Endothelial cell of umbilical vein (primary cell): Measurements from ENCODE around the gene IQCE. TPM values are rescaled to one million over a fixed set of nuclear protein-coding genes. Genes with fewer than 3 reads are reported as not detected.

Experiments used
- BruUV-seq: library from RNA; stranded (reverse); fragments of 400-500 nt; replicated peaks from 2 replicates; lab custom pipeline; 2021; lab: Mats Ljungman, UMichigan
- CTCF ChIA-PET: fragments of 300-600, 350-600 bp; sonication (Branson Sonifier 250); formaldehyde crosslinking; loops from one replicate; lab custom pipeline; 2021; ENCODE audit warnings: antibody characterized with exemption, inconsistent platforms; lab: Charles Lee
- POLR2A ChIA-PET: fragments of 300-600, 350-600 bp; sonication (Branson Sonifier 250); formaldehyde crosslinking; loops from one replicate; lab custom pipeline; 2021; ENCODE audit warnings: antibody characterized with exemption, inconsistent platforms; lab: Charles Lee
- DNase-seq: peaks from one replicate; pipeline ENCODE4 v3.0.0-alpha.2; 2011; ENCODE audit warnings: low read depth, low spot score
- FAIRE-seq: peaks from 2 replicates; lab custom pipeline; 2011; peaks lifted over from hg19 to GRCh38; lab: Jason Lieb, UNC
- H2AFZ ChIP-seq: 2 replicates; pipeline ENCODE4 v1.6.0; 2012; ENCODE audit warnings: low read depth, low read length, control low read depth, inconsistent platforms
- H3K27ac ChIP-seq: 2 replicates; pipeline ENCODE4 v1.5.1; 2011; ENCODE audit warnings: low read depth, mild to moderate bottlenecking, control low read depth, low read length, moderate library complexity; ENCODE audit not compliant: insufficient read depth
- H3K27me3 ChIP-seq, 2 experiments: 2 replicates each; pipeline versions ENCODE4 v1.6.0 to v1.6.1; 2011; ENCODE audit warnings: low read length in 2 of 2, mixed read lengths in 1 of 2; ENCODE audit not compliant: control insufficient read depth in 2 of 2, insufficient read depth in 2 of 2
- H3K36me3 ChIP-seq, 2 experiments: 2 replicates in 1 of 2; 3 replicates in 1 of 2; pipeline ENCODE4 v1.5.1; 2011; ENCODE audit warnings: low read length in 2 of 2, mild to moderate bottlenecking in 1 of 2, moderate library complexity in 1 of 2; ENCODE audit not compliant: control insufficient read depth in 2 of 2, insufficient read depth in 2 of 2; ENCODE audit errors: extremely low read depth in 1 of 2
- H3K4me1 ChIP-seq: 3 replicates; pipeline ENCODE4 v1.5.1; 2011; ENCODE audit warnings: mild to moderate bottlenecking, low read length; ENCODE audit not compliant: control insufficient read depth, insufficient read depth; ENCODE audit errors: extremely low read depth
- H3K4me2 ChIP-seq: 2 replicates; pipeline ENCODE4 v1.6.1; 2011; ENCODE audit warnings: low read length, control low read depth, mixed read lengths; ENCODE audit not compliant: insufficient read depth
- H3K4me3 ChIP-seq, 3 experiments: fragments of 200-600 bp in 1 of 3; sonication (generic), shearing (Covaris generic) in 1 of 3; replicated peaks in 1 of 3; 2 replicates each; pipeline ENCODE4 v1.5.1; 2011 to 2016; ENCODE audit warnings: control low read depth in 3 of 3, low read length in 3 of 3, mild to moderate bottlenecking in 2 of 3, inconsistent platforms in 1 of 3, low read depth in 1 of 3, moderate library complexity in 1 of 3; ENCODE audit not compliant: insufficient read depth in 1 of 3
- H3K79me2 ChIP-seq: 2 replicates; pipeline ENCODE4 v1.6.0; 2012; ENCODE audit warnings: low read length, inconsistent platforms; ENCODE audit not compliant: control insufficient read depth, insufficient read depth
- H3K9ac ChIP-seq: replicated peaks from 2 replicates; pipeline ENCODE3; 2011; ENCODE audit warnings: low read length, control low read depth; ENCODE audit not compliant: insufficient read depth; ENCODE audit errors: extremely low read depth
- H3K9me1 ChIP-seq: replicated peaks from 3 replicates; pipeline ENCODE4 v1.6.0; 2011; ENCODE audit warnings: mild to moderate bottlenecking, low read length; ENCODE audit not compliant: control insufficient read depth, insufficient read depth; ENCODE audit errors: extremely low read depth
- H3K9me3 ChIP-seq: replicated peaks from 2 replicates; pipeline ENCODE4 v1.5.1; 2012; ENCODE audit warnings: low read length, inconsistent platforms; ENCODE audit not compliant: control insufficient read depth, insufficient read depth
- H4K20me1 ChIP-seq: replicated peaks from 2 replicates; pipeline ENCODE3; 2011; ENCODE audit warnings: mild to moderate bottlenecking, low read length; ENCODE audit not compliant: control insufficient read depth, insufficient read depth; ENCODE audit errors: extremely low read depth
- CTCF ChIP-seq, 2 donors: IDR thresholded peaks; 1 replicate in 1 of 2; 2 replicates in 1 of 2; pipeline ENCODE4 v1.5.1; 2011; ENCODE audit warnings: low read length in 2 of 2, mild to moderate bottlenecking in 2 of 2, moderate library complexity in 2 of 2, control low read depth in 1 of 2, inconsistent platforms in 1 of 2, low read depth in 1 of 2; ENCODE audit not compliant: insufficient read depth in 1 of 2; ENCODE audit errors: extremely low read depth in 1 of 2
- EZH2 ChIP-seq: IDR thresholded peaks from 2 replicates; pipeline ENCODE4 v1.6.1; 2012; ENCODE audit warnings: borderline replicate concordance, low read depth, mild to moderate bottlenecking, moderate library complexity, low read length, inconsistent platforms; ENCODE audit not compliant: severe bottlenecking
- FOS ChIP-seq: IDR thresholded peaks from 2 replicates; pipeline ENCODE4 v1.6.1; 2011; ENCODE audit warnings: mild to moderate bottlenecking, low read length, moderate library complexity, borderline replicate concordance; ENCODE audit not compliant: insufficient read depth
- GATA2 ChIP-seq: IDR thresholded peaks from 2 replicates; pipeline ENCODE4 v1.7.0; 2011; ENCODE audit warnings: low read depth, mild to moderate bottlenecking, moderate library complexity, mixed read lengths, low read length; ENCODE audit not compliant: insufficient read length, insufficient read depth
- JUN ChIP-seq: IDR thresholded peaks from 2 replicates; pipeline ENCODE4 v1.6.1; 2011; ENCODE audit warnings: borderline replicate concordance, low read depth; ENCODE audit not compliant: insufficient read length, insufficient read depth
- MYC ChIP-seq: IDR thresholded peaks from one replicate; pipeline ENCODE4 v1.6.1; 2011; ENCODE audit warnings: mild to moderate bottlenecking, low read depth, low read length
- POLR2A ChIP-seq: IDR thresholded peaks from 2 replicates; pipeline ENCODE4 v1.6.1; 2012; ENCODE audit warnings: low read depth, mild to moderate bottlenecking, control low read depth, low read length
- POLR2AphosphoS5 ChIP-seq: IDR thresholded peaks from 2 replicates; pipeline ENCODE4 v1.6.1; 2012; ENCODE audit warnings: low read depth, mild to moderate bottlenecking, control low read depth, low read length, moderate library complexity; ENCODE audit not compliant: insufficient read depth
- dilution Hi-C: fragments of 300-500 bp; cut with MboI; formaldehyde crosslinking; loops from one replicate; pipeline ENCODE4 v1.15.0; 2019; ENCODE audit warnings: low sequenced_read_pairs; ENCODE audit not compliant: extremely low pct_ligation_motif_present
- intact Hi-C: fragments of 100-400 bp; cut with micrococcal nuclease; formaldehyde crosslinking; loops from one replicate; pipeline ENCODE4 v1.10.0; 2022
- polyA plus RNA-seq, 4 experiments: library from polyadenylated mRNA; depleted of rRNA in 3 of 4; stranded (reverse) in 3 of 4; unstranded in 1 of 4; fragments of >200 nt; gene quantifications; 2 replicates each; pipeline versions ENCODE4 v1.2.1 to v1.2.3, GENCODE V29; 2011 to 2012; ENCODE audit warnings: missing spikeins in 1 of 4
- total RNA-seq: library from RNA; stranded (reverse); gene quantifications from 2 replicates; pipeline ENCODE4 v1.2.3, GENCODE V29; 2021
- TF ChIP-seq, protein P1 (sequence below): IDR thresholded peaks from 2 replicates; pipeline ENCODE4 v1.6.1; 2011; ENCODE audit not compliant: insufficient read depth, insufficient read length

IQCE gene
- total and polyA plus RNA-seq, 2 donors (not counting 3 experiments of a cell fraction or from before 2014, with no cell fraction given), result 4.9 to 14.5 TPM

- no peak overlapping the region for H3K27ac ChIP-seq
- H3K79me2 ChIP-seq, result peaks cover 92% of the 10 kb centered on the region
- DNase-seq (no peak), FAIRE-seq (no peak)
- ChIA-PET CTCF (interaction anchor here (0.9 to 6.1 kb wide), 2 partner anchors 28 to 30 kb away, joined by 3 to 42 read pairs; no protein-coding TSS in a partner anchor), POLR2A (no interaction called here)
- no peaks in the 10 kb centered on the region for H3K9me3 ChIP-seq
- peaks cover 36% of the 10 kb centered on the region for H3K4me1 ChIP-seq
- peaks cover 1 to 4% of the 10 kb centered on the region in 2 experiments for H3K36me3 ChIP-seq
- dilution Hi-C loops (no loop called here), intact Hi-C loops (loop anchor here (10.0 kb wide), 1 partner anchor 162 kb away; the partner anchor contains the start of gene GRIFIN)
- H4K20me1 ChIP-seq, result peaks cover 3% of the 10 kb centered on the region
- no peak overlapping the region for H3K9ac ChIP-seq
- H2AFZ ChIP-seq, result no peak overlapping the region
- no peak overlapping the region for H3K4me3 ChIP-seq
- TF ChIP-seq FOS, result no peak
- TF ChIP-seq CTCF (IDR thresholded peaks at IDR 0.05; ENCODE audit: extremely low read depth in 1 of 2, insufficient read depth in 1 of 2, low read depth in 1 of 2, low read length in 2 of 2), result no peak
- H3K4me2 ChIP-seq, result no peak overlapping the region
- BruUV-seq, result no TSS peak
- H3K9me1 ChIP-seq, result no peaks in the 10 kb centered on the region
- no peaks in the 10 kb centered on the region for H3K27me3 ChIP-seq
Observed at GRCh38 chr7:2637066-2637471, 78.3 kb downstream of the IQCE start.

DNA sequence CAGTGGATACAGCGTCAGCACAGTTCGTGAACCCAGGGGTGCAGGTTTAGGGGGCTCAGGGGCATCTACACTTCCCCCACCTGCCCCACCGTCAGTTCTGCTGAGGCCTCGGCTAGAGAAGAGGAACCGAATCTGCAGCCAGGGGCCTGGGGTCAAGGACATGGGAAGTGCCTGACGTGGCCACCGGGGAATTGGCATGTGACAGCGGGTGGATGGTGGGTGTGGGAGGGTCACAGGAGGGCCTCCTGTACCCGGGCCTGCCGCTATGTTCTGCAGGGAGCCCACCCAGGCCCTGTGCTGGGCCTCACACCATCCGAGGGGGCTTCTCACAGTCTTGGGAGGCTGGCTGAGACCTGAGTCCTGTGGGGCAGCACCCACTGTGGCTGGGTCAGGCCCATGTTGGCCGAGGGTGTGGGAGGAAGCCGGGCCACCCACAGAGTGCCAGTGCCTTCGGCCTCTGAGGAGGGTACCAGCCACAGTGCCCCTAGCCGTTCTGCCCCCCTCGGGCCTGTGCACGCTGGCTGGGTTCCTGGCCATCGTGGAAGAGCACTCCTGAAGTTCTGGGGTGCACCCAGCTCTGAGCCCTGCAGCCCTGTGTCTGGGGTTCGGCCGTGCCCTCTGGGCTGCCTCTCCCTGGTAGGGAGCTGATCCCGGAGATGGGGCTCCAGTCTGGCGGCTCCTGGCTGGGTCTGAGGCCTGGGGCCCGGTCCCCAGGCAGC is 78.9 kb downstream of the IQCE start:
- POLR2A ChIA-PET, result no interaction called here
- no peak overlapping the region for H3K4me2 ChIP-seq
- H3K79me2 ChIP-seq, result peaks cover 88% of the 10 kb centered on the region

More for the DNA sequence above, 78.9 kb downstream of the IQCE start:
- dilution Hi-C loops, result no loop called here
- no peak for DNase-seq
- no peak overlapping the region for H3K9ac ChIP-seq
- no peaks in the 10 kb centered on the region for H3K27me3 ChIP-seq
- TF ChIP-seq JUN (no peak), EZH2 (no peak), MYC (no peak), POLR2A (no peak), GATA2 (no peak), CTCF (IDR thresholded peaks at IDR 0.05; ENCODE audit: extremely low read depth in 1 of 2, insufficient read depth in 1 of 2, low read depth in 1 of 2, low read length in 2 of 2) (no peak), FOS (no peak), POLR2AphosphoS5 (no peak)
- TF ChIP-seq, protein P1, sequence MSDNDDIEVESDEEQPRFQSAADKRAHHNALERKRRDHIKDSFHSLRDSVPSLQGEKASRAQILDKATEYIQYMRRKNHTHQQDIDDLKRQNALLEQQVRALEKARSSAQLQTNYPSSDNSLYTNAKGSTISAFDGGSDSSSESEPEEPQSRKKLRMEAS, result no peak
- H3K4me3 ChIP-seq, result no peak overlapping the region
- CTCF ChIA-PET, result no interaction called here
- no peak for FAIRE-seq
- H2AFZ ChIP-seq, result no peak overlapping the region
- intact Hi-C loops, result loop anchor here (10.0 kb wide), 1 partner anchor 163 kb away; the partner anchor contains the start of gene GRIFIN
- peaks cover 1 to 4% of the 10 kb centered on the region in 2 experiments for H3K36me3 ChIP-seq
- no peaks in the 10 kb centered on the region for H3K9me1 ChIP-seq
- no TSS peak for BruUV-seq
- H4K20me1 ChIP-seq, result peaks cover 3% of the 10 kb centered on the region
- H3K27ac ChIP-seq, result no peak overlapping the region
- H3K9me3 ChIP-seq, result no peaks in the 10 kb centered on the region
- peaks cover 38% of the 10 kb centered on the region for H3K4me1 ChIP-seq
